ENCODE measurements around the gene SSC5D.

DNA sequence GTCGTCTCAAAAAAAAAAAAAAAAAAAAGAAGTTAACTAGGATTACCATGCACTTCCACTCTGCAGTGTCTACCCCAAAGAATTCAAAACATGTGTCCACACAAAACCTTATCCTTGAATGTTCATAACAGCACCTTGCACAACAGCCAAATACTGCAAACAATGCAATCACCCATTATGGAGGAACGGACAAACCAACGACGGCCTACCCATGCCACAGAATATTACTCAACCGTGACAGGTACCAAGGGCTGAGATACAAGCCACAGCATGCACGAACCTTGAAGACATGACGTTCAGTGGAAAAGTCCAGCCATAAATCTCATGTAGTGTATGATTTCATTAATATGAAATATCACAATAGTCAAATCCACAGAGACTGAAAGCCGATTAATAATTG is 42.2 kb upstream of the SSC5D start:
- TF ChIP-seq JUNB (IDR thresholded peaks at IDR 0.05; ENCODE audit: unreplicated experiment): no peak
- no peak for TF ChIP-seq EZH2phosphoT487 (IDR thresholded peaks at IDR 0.05; ENCODE audit: unreplicated experiment)
- TF ChIP-seq, protein P1, sequence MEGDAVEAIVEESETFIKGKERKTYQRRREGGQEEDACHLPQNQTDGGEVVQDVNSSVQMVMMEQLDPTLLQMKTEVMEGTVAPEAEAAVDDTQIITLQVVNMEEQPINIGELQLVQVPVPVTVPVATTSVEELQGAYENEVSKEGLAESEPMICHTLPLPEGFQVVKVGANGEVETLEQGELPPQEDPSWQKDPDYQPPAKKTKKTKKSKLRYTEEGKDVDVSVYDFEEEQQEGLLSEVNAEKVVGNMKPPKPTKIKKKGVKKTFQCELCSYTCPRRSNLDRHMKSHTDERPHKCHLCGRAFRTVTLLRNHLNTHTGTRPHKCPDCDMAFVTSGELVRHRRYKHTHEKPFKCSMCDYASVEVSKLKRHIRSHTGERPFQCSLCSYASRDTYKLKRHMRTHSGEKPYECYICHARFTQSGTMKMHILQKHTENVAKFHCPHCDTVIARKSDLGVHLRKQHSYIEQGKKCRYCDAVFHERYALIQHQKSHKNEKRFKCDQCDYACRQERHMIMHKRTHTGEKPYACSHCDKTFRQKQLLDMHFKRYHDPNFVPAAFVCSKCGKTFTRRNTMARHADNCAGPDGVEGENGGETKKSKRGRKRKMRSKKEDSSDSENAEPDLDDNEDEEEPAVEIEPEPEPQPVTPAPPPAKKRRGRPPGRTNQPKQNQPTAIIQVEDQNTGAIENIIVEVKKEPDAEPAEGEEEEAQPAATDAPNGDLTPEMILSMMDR (conservative IDR thresholded peaks at IDR 0.05; ENCODE audit: low read depth in 2 of 2): no peak
- no peak for TF ChIP-seq NANOG (IDR thresholded peaks at IDR 0.05; ENCODE audit: borderline replicate concordance)
- TF ChIP-seq, protein P2, sequence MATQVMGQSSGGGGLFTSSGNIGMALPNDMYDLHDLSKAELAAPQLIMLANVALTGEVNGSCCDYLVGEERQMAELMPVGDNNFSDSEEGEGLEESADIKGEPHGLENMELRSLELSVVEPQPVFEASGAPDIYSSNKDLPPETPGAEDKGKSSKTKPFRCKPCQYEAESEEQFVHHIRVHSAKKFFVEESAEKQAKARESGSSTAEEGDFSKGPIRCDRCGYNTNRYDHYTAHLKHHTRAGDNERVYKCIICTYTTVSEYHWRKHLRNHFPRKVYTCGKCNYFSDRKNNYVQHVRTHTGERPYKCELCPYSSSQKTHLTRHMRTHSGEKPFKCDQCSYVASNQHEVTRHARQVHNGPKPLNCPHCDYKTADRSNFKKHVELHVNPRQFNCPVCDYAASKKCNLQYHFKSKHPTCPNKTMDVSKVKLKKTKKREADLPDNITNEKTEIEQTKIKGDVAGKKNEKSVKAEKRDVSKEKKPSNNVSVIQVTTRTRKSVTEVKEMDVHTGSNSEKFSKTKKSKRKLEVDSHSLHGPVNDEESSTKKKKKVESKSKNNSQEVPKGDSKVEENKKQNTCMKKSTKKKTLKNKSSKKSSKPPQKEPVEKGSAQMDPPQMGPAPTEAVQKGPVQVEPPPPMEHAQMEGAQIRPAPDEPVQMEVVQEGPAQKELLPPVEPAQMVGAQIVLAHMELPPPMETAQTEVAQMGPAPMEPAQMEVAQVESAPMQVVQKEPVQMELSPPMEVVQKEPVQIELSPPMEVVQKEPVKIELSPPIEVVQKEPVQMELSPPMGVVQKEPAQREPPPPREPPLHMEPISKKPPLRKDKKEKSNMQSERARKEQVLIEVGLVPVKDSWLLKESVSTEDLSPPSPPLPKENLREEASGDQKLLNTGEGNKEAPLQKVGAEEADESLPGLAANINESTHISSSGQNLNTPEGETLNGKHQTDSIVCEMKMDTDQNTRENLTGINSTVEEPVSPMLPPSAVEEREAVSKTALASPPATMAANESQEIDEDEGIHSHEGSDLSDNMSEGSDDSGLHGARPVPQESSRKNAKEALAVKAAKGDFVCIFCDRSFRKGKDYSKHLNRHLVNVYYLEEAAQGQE (IDR thresholded peaks at IDR 0.05; ENCODE audit: unreplicated experiment): no peak
- no peak for TF ChIP-seq EZH2 (IDR thresholded peaks at IDR 0.05; ENCODE audit: low read depth, unreplicated experiment)
- no peak for TF ChIP-seq ZNF114 (CRISPR knock-in tag; IDR thresholded peaks at IDR 0.05)
- TF ChIP-seq, protein P3, sequence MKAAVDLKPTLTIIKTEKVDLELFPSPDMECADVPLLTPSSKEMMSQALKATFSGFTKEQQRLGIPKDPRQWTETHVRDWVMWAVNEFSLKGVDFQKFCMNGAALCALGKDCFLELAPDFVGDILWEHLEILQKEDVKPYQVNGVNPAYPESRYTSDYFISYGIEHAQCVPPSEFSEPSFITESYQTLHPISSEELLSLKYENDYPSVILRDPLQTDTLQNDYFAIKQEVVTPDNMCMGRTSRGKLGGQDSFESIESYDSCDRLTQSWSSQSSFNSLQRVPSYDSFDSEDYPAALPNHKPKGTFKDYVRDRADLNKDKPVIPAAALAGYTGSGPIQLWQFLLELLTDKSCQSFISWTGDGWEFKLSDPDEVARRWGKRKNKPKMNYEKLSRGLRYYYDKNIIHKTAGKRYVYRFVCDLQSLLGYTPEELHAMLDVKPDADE (IDR thresholded peaks at IDR 0.05): no peak
- no peak for TF ChIP-seq POLR2AphosphoS5 (IDR thresholded peaks at IDR 0.05; ENCODE audit: low read depth)
